HG03039 (cell line): ENCODE measurements around the gene TDRD7.

Experiments
- ATAC-seq: cut with Tn5 transposase; IDR thresholded peaks from one replicate; pipeline ENCODE4 v1.9.1; 2021; ENCODE audit warnings: mild to moderate bottlenecking, moderate library complexity; ENCODE audit not compliant: unreplicated experiment

TDRD7 gene

DNA sequence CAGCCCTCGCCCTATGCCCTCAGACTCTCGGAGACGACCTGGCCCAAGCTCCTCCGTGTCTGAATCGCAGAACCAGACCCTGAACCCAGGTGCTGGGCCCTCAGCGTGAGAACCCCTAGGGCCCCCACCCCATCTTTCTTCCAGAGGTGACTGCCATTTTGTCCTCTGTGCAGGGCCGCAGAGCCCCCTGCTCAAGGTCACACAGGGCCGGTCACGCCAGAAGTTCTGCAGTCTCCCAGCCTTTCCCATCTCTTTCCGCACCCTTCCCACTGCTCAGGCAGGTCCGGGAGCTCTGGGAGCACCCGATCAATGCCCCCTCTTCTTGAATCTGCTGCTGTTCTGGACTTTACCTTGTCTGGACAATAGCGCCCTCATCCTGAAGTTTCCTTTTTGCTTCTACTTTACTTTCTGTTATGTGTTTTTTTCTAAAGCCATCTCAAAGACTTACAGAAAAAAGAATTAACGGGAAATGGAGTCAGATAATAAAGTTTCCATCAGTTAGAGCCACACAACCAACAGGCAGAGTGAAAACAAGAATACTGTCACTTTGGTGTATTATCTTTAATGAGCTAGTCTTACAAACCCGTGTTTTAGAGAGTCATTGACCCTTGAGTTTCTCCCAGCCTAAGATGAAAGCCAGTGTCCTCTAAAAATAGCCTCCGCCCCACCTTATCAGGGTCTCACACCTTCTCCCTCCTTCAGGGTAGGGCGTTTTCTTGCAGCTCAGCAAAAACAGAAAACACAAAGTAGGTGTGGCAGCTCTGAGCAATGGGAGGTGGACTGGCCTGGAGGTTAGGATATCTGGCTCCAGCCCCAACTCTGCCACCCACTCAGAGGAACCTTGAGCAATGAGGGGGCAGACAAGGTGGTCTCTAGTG, 91.3 kb downstream of the TDRD7 start:
- no peak for ATAC-seq

GRCh38 chr9:97503862-97504210, 91.9 kb downstream of the TDRD7 start:
- no peak for ATAC-seq

- no peak for ATAC-seq
Observed at GRCh38 chr9:97504381-97505216, 92.7 kb downstream of the TDRD7 start.

GRCh38 chr9:97505845-97506244, 93.9 kb downstream of the TDRD7 start:
- no peak for ATAC-seq

DNA sequence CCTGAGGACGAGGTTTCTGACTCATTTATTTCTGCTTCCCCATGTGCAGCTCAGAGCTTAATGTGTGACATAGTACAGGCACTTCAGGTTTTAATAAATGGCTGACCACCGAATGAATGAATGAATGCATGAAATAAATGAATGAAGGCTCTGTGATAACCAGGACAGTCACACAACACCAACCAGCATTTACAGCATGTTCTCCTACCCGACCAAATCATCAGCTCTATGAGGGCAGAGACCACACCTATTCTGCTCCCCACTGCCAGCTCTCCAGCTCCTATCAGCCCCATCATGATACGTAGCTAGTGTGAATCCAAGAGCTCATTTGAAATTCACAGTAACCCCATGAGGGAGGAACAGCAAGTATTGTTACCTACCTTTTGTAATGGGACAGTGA, 94.4 kb downstream of the TDRD7 start:
- ATAC-seq: no peak

GRCh38 chr9:97506787-97507186, 94.9 kb downstream of the TDRD7 start:
- ATAC-seq: no peak

GRCh38 chr9:97507428-97507984, 95.6 kb downstream of the TDRD7 start:
- no peak for ATAC-seq

- no peak for ATAC-seq
Observed at GRCh38 chr9:97508852-97509251, 97.0 kb downstream of the TDRD7 start.

DNA sequence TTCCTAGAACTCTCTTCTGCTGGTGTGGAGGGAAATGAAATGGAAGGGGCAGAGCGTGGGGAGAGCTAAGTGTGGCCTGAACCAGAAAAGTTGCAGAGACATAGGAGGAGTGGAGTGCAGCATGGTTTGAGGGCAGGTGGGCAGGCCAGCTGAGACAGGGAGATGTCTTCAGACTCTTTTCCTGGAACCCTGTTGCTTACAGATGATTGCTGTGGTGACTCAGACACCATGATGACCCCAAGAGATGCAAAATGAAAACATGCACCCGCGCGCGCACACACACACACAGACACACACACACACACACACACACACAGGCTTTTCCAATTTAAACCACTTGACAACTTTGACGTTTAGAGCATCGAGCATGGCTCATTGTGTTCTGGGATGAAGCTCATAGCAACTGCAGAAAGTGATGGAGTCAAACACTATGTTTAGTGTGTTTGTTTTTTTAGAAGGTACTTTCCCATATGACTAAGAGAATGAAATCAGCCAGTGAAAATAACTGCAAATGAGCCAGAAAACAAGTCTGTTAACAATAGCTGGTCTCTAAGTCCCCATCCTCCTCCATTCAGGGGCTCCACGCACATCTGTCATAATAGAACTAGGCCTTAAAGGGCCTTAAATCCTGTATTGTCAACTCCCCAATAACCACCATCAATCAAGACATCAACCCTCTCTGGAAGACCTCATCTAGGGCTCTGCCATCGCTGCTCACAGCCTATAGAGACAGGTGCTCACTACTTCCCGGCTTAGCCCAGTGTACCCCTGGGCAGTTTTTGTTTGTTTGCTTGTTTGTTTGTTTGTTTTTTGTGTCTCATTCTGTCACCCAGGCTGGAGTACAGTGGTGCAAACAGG, 99.1 kb downstream of the TDRD7 start:
- ATAC-seq: peak; percentile 58

DNA sequence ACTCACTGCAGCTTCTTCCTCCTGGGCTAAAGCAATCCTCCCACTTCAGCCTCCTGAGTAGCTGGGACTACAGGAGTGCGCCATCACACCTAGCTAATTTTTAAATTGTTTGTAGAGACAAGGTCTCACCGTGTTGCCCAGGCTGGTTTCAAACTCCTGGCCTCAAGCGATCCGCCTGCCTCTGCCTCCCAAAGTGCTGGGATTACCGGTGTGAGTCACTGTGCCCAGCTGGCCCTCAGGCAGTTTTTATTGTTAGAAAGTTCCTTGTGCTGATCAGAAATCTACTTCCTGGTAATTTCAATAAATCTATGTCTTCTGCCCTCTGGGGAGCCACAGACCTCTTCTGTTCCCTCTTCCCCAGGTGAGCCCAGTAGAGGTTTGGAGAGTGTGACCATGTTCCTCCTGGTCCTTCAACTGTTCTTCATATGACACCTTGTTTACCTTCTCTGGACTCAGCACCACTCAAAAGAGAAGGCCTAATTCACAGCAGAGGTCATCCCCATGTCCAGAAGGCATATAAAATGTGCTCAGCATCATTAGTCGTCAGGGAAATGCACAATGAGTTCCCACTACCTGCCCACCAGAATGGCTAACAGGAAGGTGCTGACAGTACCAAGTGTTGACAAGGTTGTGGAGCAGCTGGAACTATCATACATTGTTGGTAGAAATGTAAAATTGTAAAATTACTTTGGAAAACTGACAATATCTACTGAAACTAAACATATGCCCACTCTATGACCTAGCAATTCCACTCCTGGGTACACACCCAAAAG, 99.9 kb downstream of the TDRD7 start:
- no peak for ATAC-seq

DNA sequence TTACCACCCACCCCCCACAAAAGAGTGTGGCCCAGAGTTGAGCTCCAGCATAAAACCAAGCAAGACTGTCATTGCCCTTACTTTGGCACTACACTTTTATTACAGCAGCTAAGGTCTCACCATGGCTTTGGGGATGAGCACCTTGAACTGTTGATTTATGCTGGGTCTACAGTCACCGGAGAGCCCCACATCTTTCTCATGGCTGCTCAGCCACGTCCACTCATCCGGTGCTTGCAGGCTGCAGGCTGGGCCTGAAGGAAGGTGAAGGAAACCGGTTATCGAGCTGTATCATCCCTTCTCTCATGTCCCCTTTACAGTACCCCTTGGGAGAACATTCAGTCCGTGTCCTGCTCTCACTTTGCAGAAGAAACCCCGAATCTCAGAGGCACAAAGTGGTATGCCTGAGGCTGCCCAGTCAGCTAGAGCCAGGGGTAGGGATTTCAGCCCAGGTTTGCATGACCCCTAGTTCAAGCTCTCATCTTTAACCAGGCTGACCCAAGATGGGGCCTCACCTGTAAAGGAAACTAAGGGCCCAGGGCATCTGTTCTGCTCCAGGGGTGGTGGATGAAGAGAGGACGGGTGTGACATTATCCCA, 101.2 kb downstream of the TDRD7 start:
- no peak for ATAC-seq

GRCh38 chr9:97514531-97514930, 102.6 kb downstream of the TDRD7 start:
- no peak for ATAC-seq

DNA sequence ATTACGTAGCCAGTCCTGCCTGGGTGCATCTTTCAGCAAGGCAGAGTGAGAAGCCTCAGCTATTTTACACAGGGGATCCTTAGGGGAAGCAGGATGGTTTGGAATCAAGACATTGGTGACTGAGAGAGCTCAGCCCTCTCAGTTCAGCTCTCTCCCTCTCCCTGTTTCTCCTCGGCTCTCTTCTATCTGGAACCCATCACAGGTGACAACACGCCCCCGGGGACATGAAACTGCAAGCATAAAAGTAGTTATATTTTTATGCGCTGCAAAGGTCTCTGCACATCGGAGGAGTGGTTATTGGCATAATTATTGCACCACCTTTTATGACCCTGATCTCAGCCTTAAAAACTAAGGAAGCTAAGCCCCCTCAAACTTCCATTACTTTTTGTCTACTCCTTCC, 103.8 kb downstream of the TDRD7 start:
- no peak for ATAC-seq

DNA sequence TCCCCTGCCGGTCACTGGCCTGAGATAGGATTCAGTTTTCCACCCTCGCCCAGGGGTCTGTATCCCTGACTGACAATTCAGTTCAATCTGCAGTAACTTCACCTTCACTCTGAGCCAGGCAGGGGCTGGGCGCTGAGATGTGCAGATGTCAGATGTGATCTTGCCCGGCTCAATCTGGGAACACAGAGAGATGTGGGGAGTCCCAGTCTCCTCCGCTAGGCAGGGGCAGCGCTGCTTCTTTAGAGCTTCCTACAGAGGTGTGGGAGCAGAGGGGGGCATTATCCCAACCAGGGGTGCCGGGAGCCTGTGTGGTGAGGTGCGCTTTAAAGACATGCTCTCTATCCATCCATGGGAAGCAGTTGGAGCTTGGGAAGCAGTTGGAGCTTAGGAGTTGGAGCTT, 104.2 kb downstream of the TDRD7 start:
- no peak for ATAC-seq

- no peak for ATAC-seq
Observed at GRCh38 chr9:97517331-97518089, 105.6 kb downstream of the TDRD7 start.

GRCh38 chr9:97518166-97518908, 106.4 kb downstream of the TDRD7 start:
- ATAC-seq: no peak

GRCh38 chr9:97518909-97519307, 107.0 kb downstream of the TDRD7 start:
- ATAC-seq: no peak

DNA sequence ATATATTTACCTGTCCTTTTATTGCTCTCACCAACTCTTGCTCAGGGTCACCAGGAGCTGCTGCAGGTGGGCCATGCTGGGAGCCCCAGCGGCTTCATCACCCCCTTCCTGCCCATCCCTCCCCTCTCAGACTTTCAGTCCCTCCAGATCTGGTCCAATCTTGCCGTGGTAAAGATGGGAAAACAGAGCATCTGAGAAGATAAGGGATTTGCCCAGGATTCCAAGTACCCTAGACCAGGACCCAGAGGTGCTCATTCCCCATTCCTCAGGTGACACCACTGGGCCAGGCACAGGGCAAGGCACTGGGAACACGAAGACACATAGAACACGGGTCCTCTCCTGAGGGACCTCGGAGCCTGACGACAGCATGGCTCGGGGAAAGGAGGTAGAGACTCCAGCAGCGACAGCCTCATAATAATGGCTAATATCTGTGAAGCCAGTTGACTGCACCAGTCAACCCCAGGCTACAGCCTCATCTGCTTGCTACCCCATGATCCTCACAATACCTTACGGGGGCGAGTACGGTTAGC, 107.6 kb downstream of the TDRD7 start:
- ATAC-seq: no peak
